Measurements from ENCODE around the gene BPIFB6.

The BPIFB6 gene

GRCh38 chr20:33062825-33063149 lies 31.3 kb downstream of the BPIFB6 start:
- no peaks in the 10 kb centered on the region for H3K9me3 ChIP-seq (ENCODE audit: control insufficient read depth, insufficient read depth, low read depth, low read length)
- no peak overlapping the region for H3K27ac ChIP-seq (ENCODE audit: extremely low read depth, low read depth, low read length)
- ChIA-PET POLR2A (no interaction called here), CTCF (no interaction called here)
- no peak for TF ChIP-seq ZNF548 (tag by site-specific recombination; IDR thresholded peaks at IDR 0.05)
- no peak for TF ChIP-seq ZNF274 (IDR thresholded peaks at IDR 0.05; ENCODE audit: low read length)
- no peak for TF ChIP-seq ZNF274 (tag by site-specific recombination; IDR thresholded peaks at IDR 0.05; ENCODE audit: borderline replicate concordance)
- no peaks in the 10 kb centered on the region for H3K36me3 ChIP-seq (ENCODE audit: control insufficient read depth in 2 of 2, insufficient read depth in 1 of 2, low read length in 2 of 2)
- H3K4me3 ChIP-seq (ENCODE audit: low read depth, low read length): no peak overlapping the region
- no peaks in the 10 kb centered on the region for H3K4me1 ChIP-seq (ENCODE audit: control insufficient read depth, insufficient read depth, low read length)

- TF ChIP-seq ZFP3 (tag by site-specific recombination; IDR thresholded peaks at IDR 0.05; ENCODE audit: low read depth): no peak
- no peak for TF ChIP-seq ZBTB44 (tag by site-specific recombination; IDR thresholded peaks at IDR 0.05)
- TF ChIP-seq ZNF175 (tag by site-specific recombination; IDR thresholded peaks at IDR 0.05): no peak
- TF ChIP-seq ZNF391 (tag by site-specific recombination; IDR thresholded peaks at IDR 0.05; ENCODE audit: borderline replicate concordance, low read depth): no peak
- TF ChIP-seq ZNF513 (tag by site-specific recombination; IDR thresholded peaks at IDR 0.05): no peak
- no peak for TF ChIP-seq ZNF121 (tag by site-specific recombination; IDR thresholded peaks at IDR 0.05)
- TF ChIP-seq ZNF404 (tag by site-specific recombination; IDR thresholded peaks at IDR 0.05): no peak
- TF ChIP-seq ZNF514 (tag by site-specific recombination; IDR thresholded peaks at IDR 0.05): no peak
- no peak for TF ChIP-seq ZNF223 (tag by site-specific recombination; IDR thresholded peaks at IDR 0.05)
- TF ChIP-seq ZNF239 (tag by site-specific recombination; IDR thresholded peaks at IDR 0.05): no peak
- no peak for TF ChIP-seq MEIS1 (CRISPR knock-in tag; IDR thresholded peaks at IDR 0.05; ENCODE audit: borderline replicate concordance)
- TF ChIP-seq KLF1 (tag by site-specific recombination; IDR thresholded peaks at IDR 0.05): no peak
- no peak for TF ChIP-seq ZNF184 (tag by site-specific recombination; IDR thresholded peaks at IDR 0.05)
- TF ChIP-seq ZNF48 (tag by site-specific recombination; IDR thresholded peaks at IDR 0.05): no peak
- TF ChIP-seq ZNF660 (tag by site-specific recombination; IDR thresholded peaks at IDR 0.05): no peak
- no peak for TF ChIP-seq ZNF423 (tag by site-specific recombination; IDR thresholded peaks at IDR 0.05)
- TF ChIP-seq ZBTB8A (tag by site-specific recombination; IDR thresholded peaks at IDR 0.05): no peak
- TF ChIP-seq ZNF785 (tag by site-specific recombination; IDR thresholded peaks at IDR 0.05): no peak
- no peak for TF ChIP-seq SCRT1 (tag by site-specific recombination; IDR thresholded peaks at IDR 0.05; ENCODE audit: borderline replicate concordance)
- TF ChIP-seq ZNF114 (tag by site-specific recombination; IDR thresholded peaks at IDR 0.05): no peak
- ChIA-PET POLR2A (no interaction called here), CTCF (interaction anchor here (0.6 kb wide), 1 partner anchor 86 kb away, joined by 3 read pairs; no protein-coding TSS in a partner anchor)
- no peaks in the 10 kb centered on the region for H3K36me3 ChIP-seq (ENCODE audit: control insufficient read depth in 2 of 2, insufficient read depth in 1 of 2, low read length in 2 of 2)
- H3K4me3 ChIP-seq (ENCODE audit: low read depth, low read length): no peak overlapping the region
- H3K27ac ChIP-seq (ENCODE audit: extremely low read depth, low read depth, low read length): no peak overlapping the region
- H3K4me1 ChIP-seq (ENCODE audit: control insufficient read depth, insufficient read depth, low read length): no peaks in the 10 kb centered on the region
- no peaks in the 10 kb centered on the region for H3K9me3 ChIP-seq (ENCODE audit: control insufficient read depth, insufficient read depth, low read depth, low read length)
Measured at GRCh38 chr20:33063271-33063670, 31.8 kb downstream of the BPIFB6 start.
